GM10847 (cell line): ENCODE measurements around the gene CAMK2B.

Experiments
- POLR2A ChIP-seq: IDR thresholded peaks from 2 replicates; pipeline ENCODE4 v1.6.1; 2011; ENCODE audit not compliant: insufficient read length; ENCODE audit errors: extremely low read depth

CAMK2B gene

DNA sequence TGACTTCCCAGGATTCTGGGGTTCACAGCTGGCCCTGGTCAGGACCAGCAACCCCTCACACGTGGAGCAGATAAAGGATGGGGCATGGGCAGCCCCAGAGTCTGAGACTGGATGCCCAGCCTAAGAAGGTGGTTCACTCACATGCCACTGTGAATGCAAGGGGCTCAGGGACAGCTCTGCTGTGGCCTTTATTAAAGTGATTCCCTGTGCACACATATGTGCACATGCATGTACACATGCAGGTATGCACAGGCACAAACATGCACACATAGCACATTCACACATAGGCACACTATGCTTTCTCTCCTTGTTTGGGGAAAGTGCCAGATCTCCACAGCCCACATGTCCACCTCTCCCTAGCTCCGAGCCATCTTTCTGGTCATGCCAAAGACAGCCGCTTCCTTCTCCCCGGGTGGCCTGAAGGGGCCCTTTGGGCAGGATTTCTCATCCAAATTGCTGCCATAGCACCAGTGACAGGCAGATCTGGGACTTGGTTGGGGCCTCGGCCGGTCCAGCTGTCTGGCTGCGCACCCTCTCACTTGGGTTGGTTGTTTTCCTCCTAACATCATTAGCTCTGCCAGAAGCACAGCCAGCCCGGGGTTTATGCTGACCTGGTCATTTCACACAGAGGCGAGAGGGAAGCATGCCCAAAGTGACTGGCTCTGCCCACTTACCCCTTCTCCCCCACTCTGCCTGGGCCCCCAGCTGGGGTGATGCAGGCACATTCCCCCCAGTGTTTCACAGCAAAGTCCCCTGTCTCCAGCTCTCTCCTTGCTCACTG, 137.6 kb downstream of the CAMK2B start:
- no peak for TF ChIP-seq POLR2A

DNA sequence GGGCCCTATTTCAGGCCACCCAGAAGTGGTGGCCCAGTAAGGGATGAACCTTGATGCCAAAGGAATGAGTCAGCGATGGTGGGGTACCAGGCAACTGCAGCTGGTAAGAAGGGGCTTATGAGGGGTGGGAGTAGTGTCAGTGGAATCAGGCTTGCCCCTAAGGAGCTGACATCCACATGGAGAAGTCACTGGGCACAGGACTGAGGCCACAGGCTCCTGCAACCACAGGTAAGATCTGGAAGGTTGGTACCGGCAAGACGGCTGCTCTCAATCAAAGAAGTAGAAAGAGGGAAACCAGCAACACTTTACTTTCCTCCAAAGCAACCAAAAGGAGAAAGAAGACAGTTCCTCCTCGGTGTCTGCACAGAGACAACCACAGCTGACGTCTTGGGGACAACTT, 138.7 kb downstream of the CAMK2B start:
- TF ChIP-seq POLR2A, result no peak

DNA sequence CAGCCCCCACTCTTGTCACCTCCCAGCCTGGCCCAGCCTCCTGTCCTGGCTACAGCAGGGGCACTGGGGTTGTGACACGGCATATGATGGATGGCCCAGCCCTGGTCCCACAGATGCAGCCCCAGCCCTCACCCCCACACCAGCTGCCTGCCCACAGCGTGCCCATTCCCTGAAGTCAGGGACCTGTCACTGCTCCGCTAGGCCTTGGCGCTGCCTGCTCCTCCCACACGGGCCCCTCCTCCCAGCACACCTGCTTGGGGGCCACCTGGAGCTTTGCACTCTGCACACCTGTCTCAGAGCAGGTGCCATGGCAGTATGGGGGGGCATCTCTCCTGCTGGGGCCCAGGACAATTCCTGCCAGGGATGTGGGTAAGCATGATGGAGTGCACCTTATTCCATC, 139.7 kb downstream of the CAMK2B start:
- TF ChIP-seq POLR2A, result no peak

DNA sequence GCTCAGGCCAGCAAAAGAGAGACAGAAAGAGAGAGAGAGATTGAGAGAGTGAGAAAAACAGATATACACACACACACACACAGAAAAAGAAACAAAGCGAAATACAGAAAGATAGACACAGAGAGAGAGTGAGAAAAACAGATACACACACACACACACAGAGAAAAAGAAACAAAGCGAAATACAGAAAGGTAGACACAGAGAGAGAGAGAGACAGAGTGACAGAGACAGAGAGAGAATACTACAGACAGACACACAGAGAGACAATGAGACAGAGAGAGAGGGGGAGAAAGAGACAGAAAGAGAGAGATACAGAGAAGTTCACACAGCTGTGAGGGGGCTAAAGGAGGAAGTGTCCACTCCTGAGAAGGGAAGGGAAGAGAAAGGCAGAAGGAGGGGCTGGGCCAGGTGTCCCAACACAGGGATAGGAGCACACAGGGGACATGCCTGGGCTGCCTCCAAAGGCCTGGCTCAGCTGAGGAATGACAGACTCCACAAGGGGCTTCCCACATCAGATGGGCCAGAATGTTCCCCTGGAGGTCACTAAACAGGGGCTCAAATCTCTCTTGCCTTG, 140.4 kb downstream of the CAMK2B start:
- no peak for TF ChIP-seq POLR2A

DNA sequence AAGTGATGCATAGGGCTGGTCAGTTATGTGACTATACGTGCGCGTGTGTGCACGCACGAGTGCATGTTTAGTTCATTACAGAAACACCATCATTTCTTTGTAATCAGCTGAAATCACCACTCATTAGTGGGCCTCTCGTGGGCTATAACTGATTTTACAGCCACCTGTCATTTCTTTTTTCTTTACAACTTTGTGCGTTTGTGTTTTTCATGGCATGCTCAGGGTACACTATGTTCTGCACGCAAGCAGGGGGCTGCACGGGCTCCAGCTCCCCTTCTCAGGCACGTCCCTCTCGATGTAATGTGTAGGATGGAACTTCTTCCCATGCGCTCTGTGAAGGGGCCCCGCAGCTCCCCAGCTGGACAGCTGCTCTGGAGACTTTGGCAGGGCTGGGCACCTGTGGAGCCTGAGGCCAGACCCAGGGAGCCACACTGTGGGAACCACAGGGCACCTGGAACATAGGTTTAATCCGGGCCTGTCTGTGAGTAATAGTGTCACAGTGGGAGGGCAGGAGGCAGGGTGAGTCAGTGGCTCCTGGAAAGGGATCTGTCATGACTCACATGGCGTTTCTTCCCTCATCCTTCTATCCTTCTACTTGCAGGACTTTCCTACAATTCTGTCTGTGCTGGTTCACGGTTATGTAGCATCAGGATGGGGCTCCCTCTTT, 141.1 kb downstream of the CAMK2B start:
- no peak for TF ChIP-seq POLR2A

DNA sequence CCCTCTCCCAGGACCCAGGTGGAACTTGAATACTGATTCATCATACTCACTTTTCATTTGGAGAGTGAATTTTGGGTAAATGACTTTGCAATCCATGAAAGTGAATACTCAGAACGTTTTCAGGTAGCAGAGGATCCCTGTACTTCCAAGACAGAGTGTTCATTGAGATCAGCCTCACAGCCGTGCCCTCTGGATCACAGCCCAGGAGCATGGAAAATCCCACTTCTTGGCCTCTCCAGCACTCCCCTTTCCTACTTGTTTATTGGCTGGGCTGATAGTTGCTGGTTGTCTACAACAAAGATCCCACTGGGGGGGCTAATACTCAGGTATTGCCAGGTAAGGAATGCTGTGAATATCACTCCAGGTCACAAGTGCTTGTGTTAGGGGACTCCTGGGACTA, 142.0 kb downstream of the CAMK2B start:
- TF ChIP-seq POLR2A, result no peak

DNA sequence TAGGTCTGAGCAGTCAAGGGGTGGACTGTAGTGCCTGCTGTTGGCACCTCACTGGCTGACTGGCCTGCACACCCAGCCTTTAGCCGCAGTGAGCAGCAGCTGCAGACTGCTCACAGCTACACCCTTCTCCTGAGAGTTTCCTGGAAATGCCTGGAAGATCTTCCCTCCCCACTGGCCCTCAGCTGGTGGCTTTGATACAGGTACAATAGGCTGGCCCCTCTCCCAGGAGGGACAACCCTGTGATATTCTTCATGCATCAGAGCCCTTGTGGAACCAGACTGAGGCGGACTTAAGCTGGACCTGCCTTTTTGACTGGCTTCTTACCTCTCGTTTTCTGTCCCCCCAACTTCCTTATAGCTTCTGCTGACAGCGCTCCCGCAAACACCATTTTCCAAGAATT, 142.6 kb downstream of the CAMK2B start:
- no peak for TF ChIP-seq POLR2A

DNA sequence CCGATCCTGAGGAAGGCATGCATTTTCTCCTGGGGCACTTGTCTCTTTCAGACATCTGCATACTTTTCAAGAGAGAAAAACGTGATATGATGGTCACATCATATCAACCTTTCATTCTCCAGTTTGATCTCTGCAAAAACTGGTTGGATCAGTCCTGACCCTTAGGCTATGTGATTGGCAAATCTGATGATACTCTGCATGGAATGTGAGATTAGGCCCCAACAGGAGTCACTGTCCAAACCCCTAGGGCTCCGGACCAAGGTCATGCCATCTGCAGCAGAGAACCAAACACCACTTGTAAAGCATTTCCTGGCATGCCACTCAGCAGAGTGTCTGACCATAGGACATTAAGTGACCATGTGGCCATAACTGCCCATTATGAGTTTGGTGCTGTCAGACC, 144.8 kb downstream of the CAMK2B start:
- no peak for TF ChIP-seq POLR2A

DNA sequence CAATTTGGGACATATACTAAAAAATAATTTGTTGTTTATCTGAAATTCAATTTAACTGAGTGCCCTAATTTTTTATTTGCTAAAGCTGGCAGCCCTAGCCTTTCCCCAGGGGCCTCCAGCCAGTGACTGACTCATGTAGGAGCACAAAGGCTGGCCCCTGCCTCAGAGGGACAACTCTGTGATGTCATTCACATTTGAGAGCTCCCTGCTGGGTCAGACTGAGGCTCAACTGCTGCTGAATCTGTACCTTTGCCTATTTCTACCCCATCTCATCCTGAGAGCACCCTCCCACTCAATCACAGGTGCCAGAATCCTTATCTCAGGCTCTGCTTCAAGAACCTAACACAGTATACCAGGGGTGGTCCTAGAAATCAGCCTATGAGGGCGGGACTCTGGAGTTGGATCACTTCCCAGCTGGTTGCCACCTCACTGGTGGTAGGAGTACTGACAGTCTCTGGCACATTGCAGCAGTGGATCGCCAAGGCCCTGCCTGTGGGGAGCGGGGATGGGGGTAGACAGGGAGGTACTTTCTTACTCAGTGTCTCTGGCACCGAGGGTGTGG, 147.7 kb downstream of the CAMK2B start:
- no peak for TF ChIP-seq POLR2A

DNA sequence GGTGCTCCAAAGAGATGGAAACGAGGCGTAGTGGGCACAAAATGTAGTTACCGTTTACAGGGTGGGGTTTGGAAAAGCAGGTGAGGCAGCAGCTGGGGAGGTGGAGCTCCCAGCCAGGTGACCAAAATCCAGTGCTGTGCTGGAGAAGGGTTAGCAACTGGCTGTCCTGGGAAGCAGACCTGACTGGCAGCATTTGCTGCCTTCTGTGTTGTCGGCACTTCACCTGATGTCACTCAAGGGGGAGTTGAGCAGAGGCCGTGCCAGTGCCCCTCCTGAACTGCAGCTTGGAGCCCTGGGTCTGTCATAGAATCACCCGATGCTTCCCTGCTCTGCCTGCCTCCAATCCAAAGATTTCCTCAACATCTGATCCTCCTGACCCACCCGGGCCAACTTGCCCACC, 148.9 kb downstream of the CAMK2B start:
- TF ChIP-seq POLR2A, result no peak

DNA sequence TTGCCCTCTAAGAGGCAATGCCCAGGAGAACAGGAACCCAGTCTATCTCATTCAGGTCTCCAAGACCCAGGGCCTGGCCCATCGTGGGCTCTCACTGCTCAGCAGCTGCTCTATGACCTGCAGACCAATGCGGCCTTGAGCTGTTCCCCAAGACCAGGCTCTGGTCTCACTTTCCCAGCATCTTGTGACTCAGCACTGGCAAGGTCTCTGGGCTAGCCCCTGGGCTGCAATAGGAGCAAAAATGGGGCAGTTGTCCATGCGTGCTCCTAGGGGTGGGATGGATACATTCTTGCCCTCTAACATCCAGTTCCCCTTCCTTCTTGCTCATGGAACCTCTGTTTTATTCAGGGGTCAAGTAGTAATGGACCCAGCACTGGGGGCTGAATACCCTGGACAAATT, 149.7 kb downstream of the CAMK2B start:
- no peak for TF ChIP-seq POLR2A

DNA sequence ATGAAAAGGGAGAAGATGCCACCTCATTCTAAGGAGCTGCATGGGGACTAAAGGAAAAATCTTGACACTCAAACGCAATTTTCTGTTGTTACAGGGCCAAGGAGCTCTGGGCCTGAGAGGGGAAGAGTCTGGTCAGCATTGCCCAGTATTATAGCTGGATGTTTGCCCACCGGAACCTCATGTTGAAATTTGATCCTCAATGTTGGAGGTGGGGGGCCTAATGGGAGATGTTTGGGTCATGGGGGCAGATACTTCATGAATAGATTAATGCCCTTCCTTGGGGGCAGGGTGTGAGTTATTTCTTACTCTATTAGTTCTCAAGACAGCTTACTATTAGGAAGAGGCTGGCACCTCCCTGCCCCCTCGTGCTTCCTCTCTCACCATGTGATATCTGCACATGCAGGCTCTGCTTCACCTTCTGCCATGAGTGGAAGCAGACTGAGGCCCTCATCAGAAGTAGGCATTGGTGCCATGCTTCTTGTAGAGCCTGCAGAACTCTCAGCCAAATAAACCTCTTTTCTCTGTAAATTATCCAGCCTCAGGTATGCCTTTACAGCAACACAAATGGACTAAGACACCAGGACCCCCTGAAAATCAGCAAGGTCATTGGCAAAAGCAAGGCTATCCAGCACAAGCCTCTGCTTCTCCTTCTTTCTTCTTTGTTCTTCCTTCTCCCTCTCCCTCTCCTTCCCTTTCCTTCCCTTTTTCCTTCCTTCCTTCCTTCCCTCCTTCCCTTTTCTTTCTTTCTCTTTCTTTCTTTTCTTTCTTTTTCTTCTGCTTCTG, 151.3 kb downstream of the CAMK2B start:
- no peak for TF ChIP-seq POLR2A

DNA sequence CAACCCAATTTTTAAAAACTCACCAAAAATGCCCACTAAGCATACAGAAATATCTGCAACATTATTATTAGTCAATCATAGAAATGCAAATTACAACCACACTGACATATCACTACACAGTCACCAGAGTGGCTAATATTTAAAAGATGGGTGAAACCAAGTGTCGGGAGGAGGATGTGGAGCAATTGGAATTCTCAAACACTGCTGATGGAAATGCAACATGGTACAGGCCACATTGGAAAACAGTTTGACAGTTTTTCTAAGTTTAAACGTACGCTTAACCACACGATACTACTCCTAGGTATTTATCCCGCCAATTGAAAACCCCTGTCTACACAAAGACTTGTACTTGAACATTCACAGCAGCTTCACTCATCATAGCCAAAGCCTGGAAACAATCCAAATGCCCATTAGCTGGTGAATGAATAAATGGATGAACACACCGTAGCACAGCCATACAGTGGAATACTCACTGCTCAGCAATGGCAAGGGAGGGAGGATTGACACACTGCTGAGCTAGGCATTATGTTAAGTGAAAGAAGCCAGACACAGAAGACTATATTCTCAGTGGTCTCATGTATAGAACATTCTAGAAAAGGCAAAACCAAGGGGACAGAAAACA, 152.5 kb downstream of the CAMK2B start:
- no peak for TF ChIP-seq POLR2A

DNA sequence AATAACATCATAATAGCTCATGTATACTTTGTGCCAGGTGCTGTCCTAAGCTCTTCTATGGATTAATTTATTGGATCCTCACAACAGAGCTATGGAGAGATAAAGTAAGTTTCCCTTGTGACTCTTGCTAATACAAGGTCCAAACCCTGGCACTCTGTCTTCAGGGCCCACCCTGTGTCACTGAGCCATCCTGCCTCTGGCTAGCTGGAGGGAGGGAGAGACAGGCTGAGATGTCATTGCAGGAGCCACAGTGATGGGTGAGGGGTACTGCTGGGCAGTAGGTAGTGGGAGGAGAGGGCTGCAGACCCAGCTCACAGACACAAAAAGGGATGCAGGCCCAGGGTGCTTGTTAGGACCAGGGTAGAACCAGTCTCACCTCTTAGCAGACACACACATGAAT, 153.0 kb downstream of the CAMK2B start:
- no peak for TF ChIP-seq POLR2A

DNA sequence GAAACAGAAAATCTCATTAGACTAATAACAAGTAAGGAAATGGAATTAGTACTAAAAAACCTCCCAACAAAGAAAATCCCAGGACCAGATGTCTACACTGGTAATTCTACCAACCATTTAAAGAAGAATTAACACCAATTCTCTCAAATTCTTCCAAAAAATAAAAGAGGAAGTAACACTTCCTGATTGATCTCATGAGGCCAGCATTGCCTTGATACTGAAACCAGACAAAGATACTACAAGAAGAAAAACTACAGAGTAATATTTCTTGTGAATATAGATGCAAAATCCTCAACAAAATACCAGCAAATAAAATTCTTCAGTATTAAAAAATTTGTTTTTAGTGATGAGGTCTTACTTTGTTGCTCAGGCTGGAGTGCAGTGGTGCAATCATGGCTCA, 157.5 kb downstream of the CAMK2B start:
- TF ChIP-seq POLR2A, result no peak
